Activated T-cell treated with anti-CD3 and anti-CD28 coated beads, Interleukin-2, amount 50 U/mL, for 48 hours (primary cell): Measurements from ENCODE around the gene RFXANK.
"Not testable (repeated sequence)": the region's sequence is repeated elsewhere in the genome, so short reads cannot be mapped to it uniquely, and the experiment has no call there.

Experiments used
- DNase-seq, 2 experiments: peaks; one replicate each; pipeline ENCODE4 v3.0.0-alpha.2; 2020

The RFXANK gene

GRCh38 chr19:19170053-19170872, 21.8 kb upstream of the RFXANK start, which contains the start of gene MEF2B:
Gene MEF2B, minus strand, starts transcription at chr19:19170263. Its CDS starts 19,528 bp downstream, at chr19:19150735.
- peak; percentile 89 to 91 for DNase-seq

- no peak for DNase-seq
These were observed 21.0 kb upstream of the RFXANK start for GRCh38 chr19:19170873-19171672.

- DNase-seq: no peak
These were observed 20.1 kb upstream of the RFXANK start for GRCh38 chr19:19171821-19172532.

GRCh38 chr19:19173243-19173642, 18.8 kb upstream of the RFXANK start:
- not testable (repeated sequence) for DNase-seq

- no peak for DNase-seq
These were observed 15.1 kb upstream of the RFXANK start for GRCh38 chr19:19176950-19177349.

DNA sequence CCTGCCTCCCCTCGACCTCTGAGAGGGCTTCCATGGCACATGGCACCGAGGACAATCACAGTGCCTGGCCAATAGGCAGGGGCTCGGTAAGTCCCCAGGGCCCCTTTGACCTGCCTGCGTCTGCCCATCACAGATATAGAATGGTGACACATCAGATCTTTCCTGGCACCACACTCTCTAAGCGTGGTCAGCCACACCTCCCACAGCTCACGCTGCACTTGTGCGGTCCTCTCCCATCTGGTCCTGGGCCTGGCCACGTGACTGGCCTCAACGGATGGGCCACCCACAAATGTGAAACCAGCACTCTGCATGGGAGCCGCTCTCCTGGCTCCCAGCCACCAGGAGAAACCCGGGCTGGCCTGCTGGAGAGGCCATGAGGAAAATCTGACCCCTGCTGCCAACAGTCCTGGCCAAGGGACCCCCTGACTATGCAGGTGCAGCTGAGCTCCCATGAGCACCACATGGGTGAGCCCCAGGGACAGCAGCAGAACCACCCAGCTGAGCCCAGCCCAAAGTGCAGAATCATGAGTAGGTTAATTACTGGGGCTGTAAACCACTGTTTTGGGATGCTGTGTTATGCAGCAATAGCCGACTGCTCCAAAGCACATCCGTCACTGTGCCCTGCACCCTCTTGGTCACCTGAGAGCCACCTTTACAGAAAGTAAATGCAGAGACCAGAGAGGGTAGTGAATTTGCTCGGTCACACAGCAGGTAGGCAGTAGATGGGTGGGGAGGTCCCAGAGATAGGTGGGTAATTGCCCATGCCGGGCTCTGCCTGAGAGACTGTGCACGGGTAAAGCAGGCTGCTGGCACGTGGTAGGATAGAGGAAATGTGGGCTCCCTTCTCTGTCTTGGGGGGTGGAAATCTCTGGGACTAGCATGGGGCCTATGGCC, 12.3 kb upstream of the RFXANK start:
- DNase-seq: no peak

DNA sequence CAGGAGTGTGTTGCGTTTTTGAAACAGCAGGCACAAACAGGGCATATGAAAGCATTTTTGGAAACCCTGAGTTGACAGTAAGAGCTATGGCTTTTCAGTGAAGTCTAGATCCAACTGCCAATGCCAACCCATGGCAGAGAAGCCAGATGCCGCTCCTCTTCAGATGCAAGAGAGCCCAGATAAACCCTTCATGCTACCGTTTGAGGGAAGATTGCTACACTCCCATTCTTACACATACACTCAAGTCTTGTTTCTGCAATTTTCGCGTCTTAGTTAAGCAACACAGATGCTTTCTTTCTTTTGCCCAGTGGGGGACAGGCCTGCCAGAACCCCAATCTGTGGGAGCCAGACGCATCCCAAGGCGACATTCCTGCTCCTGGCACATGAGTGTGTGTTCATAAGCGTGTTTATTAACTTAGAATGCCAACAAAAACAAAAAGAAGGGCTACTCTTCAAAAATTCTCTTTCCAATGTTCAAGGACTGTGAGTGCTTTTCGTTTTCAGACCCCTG, 10.5 kb upstream of the RFXANK start:
- no peak for DNase-seq

GRCh38 chr19:19185853-19186740, 6.0 kb upstream of the RFXANK start:
- peak; percentile 71 to 76 for DNase-seq

GRCh38 chr19:19186742-19187141, 5.3 kb upstream of the RFXANK start:
- DNase-seq: no peak

GRCh38 chr19:19191768-19192077, 335 bp upstream of the RFXANK start:
- DNase-seq: no peak

DNA sequence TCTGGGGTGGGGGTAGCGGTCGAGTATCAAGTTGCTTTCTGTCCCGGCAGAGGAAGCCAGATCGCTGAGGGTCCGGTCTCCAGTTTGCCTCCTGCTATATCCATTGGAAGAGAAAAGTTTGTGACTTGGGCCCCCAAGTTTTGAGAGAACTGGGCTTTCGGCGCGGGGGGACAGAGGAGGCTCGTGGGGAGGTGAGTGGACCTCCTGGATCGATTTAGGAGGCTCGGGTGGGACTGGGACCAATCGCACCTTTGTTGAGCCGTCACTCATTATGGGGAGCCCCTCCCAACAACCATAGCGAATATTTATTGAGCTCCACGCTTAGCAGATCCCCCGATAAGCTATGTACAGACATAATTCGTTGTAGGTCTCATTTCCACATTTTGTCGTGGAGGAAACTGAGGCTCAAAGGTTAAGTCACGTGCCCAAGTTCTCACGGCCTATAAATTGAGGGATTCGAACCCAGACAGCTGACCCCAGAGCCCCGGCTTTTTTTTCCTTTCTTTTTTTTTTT, 909 bp downstream of the RFXANK start:
- no peak for DNase-seq

GRCh38 chr19:19193926-19194325, 1.9 kb downstream of the RFXANK start:
- no peak for DNase-seq

GRCh38 chr19:19201697-19202630, 9.9 kb downstream of the RFXANK start:
- no peak for DNase-seq

GRCh38 chr19:19202707-19203011, 10.6 kb downstream of the RFXANK start:
- DNase-seq: no peak

DNA sequence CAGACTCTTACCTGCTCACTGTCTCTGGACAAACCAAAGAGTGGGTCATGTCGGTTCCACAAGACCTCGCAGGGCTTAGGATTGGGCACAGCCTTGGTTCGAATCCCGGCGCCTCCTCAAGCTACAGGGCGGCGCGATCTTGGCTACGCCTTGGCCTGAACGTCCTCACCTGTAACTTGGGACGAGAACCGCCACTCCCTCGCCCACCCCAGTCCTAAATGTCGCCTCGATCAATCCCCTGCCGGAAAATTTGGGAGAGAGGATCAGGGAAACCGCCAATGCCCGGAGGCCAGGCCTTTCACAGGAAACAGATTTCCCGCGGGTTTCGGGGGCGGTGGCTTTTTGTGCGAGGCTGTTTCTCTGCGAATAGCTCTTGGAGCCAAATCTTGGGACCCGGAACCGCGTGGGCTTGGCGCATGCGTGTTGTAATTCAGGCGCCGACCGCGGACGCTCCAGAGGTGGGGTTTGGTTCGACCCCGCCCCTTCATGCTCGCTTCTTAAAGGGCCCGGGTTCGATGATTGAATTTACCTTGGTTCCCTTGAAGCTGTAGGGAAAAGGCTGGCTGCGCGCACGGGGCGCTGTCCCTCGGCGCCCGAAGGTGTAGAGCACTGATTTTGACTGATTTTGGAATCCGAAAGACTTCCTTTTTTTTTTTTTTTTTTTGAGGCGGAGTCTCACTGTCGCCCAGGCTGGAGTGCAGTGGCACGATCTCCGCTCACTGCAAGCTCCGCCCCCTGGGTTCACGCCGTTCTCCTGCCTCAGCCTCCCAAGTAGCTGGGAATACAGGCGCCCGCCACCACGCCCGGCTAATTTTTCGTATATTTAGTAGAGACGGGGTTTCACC, 11.2 kb downstream of the RFXANK start, which contains the start of gene NR2C2AP:
Gene NR2C2AP, minus strand, starts transcription at position 403 of the 845 bp plus-strand sequence. Its CDS starts 354 bp downstream, at position 49.
- DNase-seq: peak; percentile 96 to 97

- no peak for DNase-seq
These were observed 12.1 kb downstream of the RFXANK start for GRCh38 chr19:19204181-19204580.

DNA sequence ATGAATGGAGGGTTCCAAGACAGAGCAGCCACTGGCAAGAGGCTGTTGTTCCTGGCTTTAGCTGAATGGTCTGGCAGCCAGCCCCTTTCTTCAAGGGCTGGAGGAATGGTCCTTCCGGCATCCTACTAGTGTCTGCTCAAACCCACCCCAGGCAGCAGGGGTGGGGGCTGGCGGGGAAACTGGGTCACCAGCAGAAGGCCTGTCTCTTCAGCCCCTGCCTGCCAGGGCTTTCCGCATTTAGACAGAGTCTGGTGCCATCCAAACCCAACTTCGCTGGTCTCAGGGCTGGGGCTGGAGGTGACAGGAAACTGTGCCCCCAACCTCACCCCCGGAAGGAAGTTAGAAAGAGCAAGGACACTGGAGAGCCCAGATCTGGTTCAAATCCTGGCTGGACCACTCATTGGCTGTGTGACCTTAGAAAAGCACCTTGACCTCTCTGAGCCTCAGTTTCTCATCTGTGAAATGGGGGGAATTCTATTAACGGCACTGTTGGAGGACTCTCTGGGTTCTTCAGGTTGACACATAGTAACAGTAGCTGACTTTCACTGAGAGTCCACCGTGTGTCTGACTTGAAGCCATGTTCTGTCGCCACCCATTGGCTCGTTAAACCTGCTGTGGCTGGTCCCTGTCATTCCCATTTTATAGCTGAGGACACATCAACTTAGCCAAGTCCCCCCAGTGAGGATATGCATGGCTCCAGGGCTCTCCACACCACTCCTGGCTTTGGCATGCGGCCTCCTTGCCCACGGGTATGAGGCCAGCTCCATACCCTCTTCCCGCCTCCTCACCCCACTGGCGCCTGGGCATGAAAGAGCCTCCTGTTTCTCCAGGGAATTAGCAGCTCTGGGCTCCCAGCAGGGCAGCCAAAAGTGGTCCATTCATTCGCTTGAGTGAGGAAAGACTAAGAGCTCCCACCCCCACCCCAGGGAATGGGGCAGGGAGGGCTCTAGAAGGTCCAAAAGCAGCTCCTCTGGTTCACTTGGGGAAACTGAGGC, 13.7 kb downstream of the RFXANK start:
- DNase-seq: no peak
